K562 (cell line): ENCODE results near the gene RBPJ. TPM values are rescaled to one million over a fixed set of nuclear protein-coding genes. Genes with fewer than 3 reads are reported as not detected.

Source experiments
- ATAC-seq: fragments of 200-7000 bp; cut with Tn5 transposase; 3 replicates; pipeline ENCODE4 v1.9.1; 2020; ENCODE audit warnings: moderate library complexity
- BruUV-seq: library from RNA; stranded (reverse); fragments of 400-500 nt; replicated peaks from 2 replicates; lab custom pipeline; 2021; lab: Mats Ljungman, UMichigan
- CTCF ChIA-PET: fragments of 300-600 bp; formaldehyde crosslinking; extraction: SDS; loops from one replicate; lab custom pipeline; 2021; ENCODE audit warnings: low intra/inter-chr PET ratio; lab: Yijun Ruan, JAX
- POLR2A ChIA-PET: fragments of 300-600, 350-650 bp; sonication (Branson Sonifier 250); formaldehyde crosslinking; extraction: SDS; loops from one replicate; lab custom pipeline; 2021; ENCODE audit warnings: antibody characterized with exemption, inconsistent platforms; lab: Yijun Ruan, JAX
- DNase-seq, 4 experiments: peaks; one replicate each; pipeline versions ENCODE4 v3.0.0 to v3.0.0-alpha.2; 2011 to 2018; ENCODE audit warnings: low spot score in 3 of 4, mixed read lengths in 3 of 4; ENCODE audit errors: extremely low read depth in 1 of 4
- FAIRE-seq: peaks from 2 replicates; lab custom pipeline; 2011; peaks lifted over from hg19 to GRCh38; lab: Jason Lieb, UNC
- H2AFZ ChIP-seq: 2 replicates; pipeline ENCODE4 v1.6.0; 2011; ENCODE audit warnings: low read depth, low read length, control low read depth, inconsistent platforms
- H3K27ac ChIP-seq: fragments of 200-600 bp; 3 replicates; pipeline ENCODE4 v1.8.0; 2011; ENCODE audit warnings: low read depth, mild to moderate bottlenecking, control low read depth, inconsistent platforms, low read length, moderate library complexity, mixed read lengths; ENCODE audit errors: extremely low read depth
- H3K27me3 ChIP-seq, 2 experiments: fragments of 300-600 bp in 1 of 2; 2 replicates in 1 of 2; 3 replicates in 1 of 2; pipeline versions ENCODE4 v1.6.0 to v1.8.0; 2011; ENCODE audit warnings: inconsistent platforms in 2 of 2, low read length in 2 of 2, mild to moderate bottlenecking in 1 of 2, mixed read lengths in 1 of 2, moderate library complexity in 1 of 2; ENCODE audit not compliant: control insufficient read depth in 2 of 2, insufficient read depth in 2 of 2
- H3K36me3 ChIP-seq: fragments of 300-600 bp; 3 replicates; pipeline ENCODE4 v1.8.0; 2011; ENCODE audit warnings: mild to moderate bottlenecking, low read length, inconsistent platforms; ENCODE audit not compliant: control insufficient read depth, insufficient read depth
- H3K4me1 ChIP-seq, 2 experiments: fragments of 200-600 bp in 1 of 2; replicated peaks in 1 of 2; 2 replicates in 1 of 2; 3 replicates in 1 of 2; pipeline versions ENCODE4 v1.5.1 to v1.8.0; 2011; ENCODE audit warnings: inconsistent platforms in 2 of 2, low read length in 2 of 2, mild to moderate bottlenecking in 1 of 2, mixed read lengths in 1 of 2, moderate library complexity in 1 of 2; ENCODE audit not compliant: control insufficient read depth in 2 of 2, insufficient read depth in 2 of 2
- H3K4me2 ChIP-seq: 2 replicates; pipeline ENCODE4 v1.6.1; 2011; ENCODE audit warnings: low read length, control low read depth, inconsistent platforms, mixed read lengths; ENCODE audit not compliant: insufficient read depth
- H3K4me3 ChIP-seq: fragments of 200-600 bp; sonication (generic), shearing (Covaris generic); 2 replicates; pipeline ENCODE4 v1.5.1; 2016; ENCODE audit warnings: control low read depth, inconsistent platforms
- H3K79me2 ChIP-seq: fragments of 200-600 bp; 3 replicates; pipeline ENCODE4 v1.8.0; 2011; ENCODE audit warnings: low read length, inconsistent platforms; ENCODE audit not compliant: control insufficient read depth, insufficient read depth
- H3K9ac ChIP-seq, 2 experiments: 2 replicates each; pipeline versions ENCODE4 v1.6.0 to v1.6.1; 2011; ENCODE audit warnings: low read depth in 2 of 2, low read length in 2 of 2, control low read depth in 1 of 2, inconsistent platforms in 1 of 2, mild to moderate bottlenecking in 1 of 2, mixed read lengths in 1 of 2; ENCODE audit not compliant: insufficient read depth in 1 of 2
- H3K9me1 ChIP-seq: one replicate; pipeline ENCODE4 v1.6.0; 2011; ENCODE audit warnings: inconsistent platforms, mild to moderate bottlenecking, low read length, moderate library complexity; ENCODE audit not compliant: control insufficient read depth, insufficient read depth
- H3K9me3 ChIP-seq: replicated peaks from 2 replicates; pipeline ENCODE4 v1.5.1; 2011; ENCODE audit warnings: low read depth, low read length, inconsistent platforms; ENCODE audit not compliant: control insufficient read depth, insufficient read depth
- H4K20me1 ChIP-seq: replicated peaks from 2 replicates; pipeline ENCODE4 v1.6.1; 2011; ENCODE audit warnings: low read length, inconsistent platforms, mixed read lengths; ENCODE audit not compliant: control insufficient read depth, insufficient read depth
- BRD4 ChIP-seq: fragments of 200-600 bp; sonication (generic); IDR thresholded peaks from 2 replicates; pipeline ENCODE4 v1.6.1; 2017; ENCODE audit warnings: inconsistent platforms
- CBX3 ChIP-seq, 2 experiments: IDR thresholded peaks; 1 replicate in 1 of 2; 2 replicates in 1 of 2; pipeline ENCODE4 v1.6.1; 2012; ENCODE audit warnings: inconsistent platforms in 2 of 2, low read length in 2 of 2, borderline replicate concordance in 1 of 2, control low read depth in 1 of 2
- EGR1 ChIP-seq: fragments of 450-650 bp; conservative IDR thresholded peaks from 2 replicates; pipeline ENCODE4 v1.6.1; 2017; ENCODE audit warnings: mild to moderate bottlenecking
- ERF ChIP-seq: fragments of 450-650 bp; formaldehyde crosslinking; IDR thresholded peaks from 2 replicates; pipeline ENCODE4 v1.4.0; 2020; ENCODE audit warnings: mild to moderate bottlenecking, mixed read lengths
- ESRRB ChIP-seq: fragments of 250-450 bp; sonication (Bioruptor Pico); IDR thresholded peaks from 2 replicates; pipeline ENCODE4 v1.5.0; 2020; ENCODE audit warnings: mild to moderate bottlenecking, moderate library complexity, borderline replicate concordance
- IRF9 ChIP-seq: fragments of 450-650 bp; IDR thresholded peaks from 2 replicates; pipeline ENCODE4 v1.6.1; 2016; ENCODE audit warnings: missing biosample characterization, missing genetic modification characterization
- MAZ ChIP-seq, 2 experiments: fragments of 450-650 bp in 1 of 2; sonication (generic) in 1 of 2; formaldehyde crosslinking; IDR thresholded peaks in 1 of 2; conservative IDR thresholded peaks in 1 of 2; 2 replicates each; pipeline versions ENCODE4 v1.4.0 to v1.5.0; 2020; ENCODE audit warnings: mild to moderate bottlenecking in 1 of 2, missing genetic modification reagents in 1 of 2
- MTA2 ChIP-seq: fragments of 450-650 bp; IDR thresholded peaks from 2 replicates; pipeline ENCODE4 v1.6.1; 2016; ENCODE audit warnings: low read depth
- PBX2 ChIP-seq, 2 experiments: IDR thresholded peaks in 1 of 2; conservative IDR thresholded peaks in 1 of 2; 2 replicates each; pipeline ENCODE4 v1.6.1; 2016; ENCODE audit warnings: low read depth in 2 of 2, mild to moderate bottlenecking in 1 of 2, missing compliant biosample characterization in 1 of 2, missing genetic modification characterization in 1 of 2, moderate library complexity in 1 of 2
- RBFOX2 ChIP-seq: fragments of 200-400 bp; formaldehyde crosslinking; IDR thresholded peaks from 2 replicates; pipeline ENCODE4 v1.6.1; 2017; ENCODE audit warnings: low read depth, mild to moderate bottlenecking, low read length, moderate library complexity
- SIN3B ChIP-seq: fragments of 450-650 bp; IDR thresholded peaks from 2 replicates; pipeline ENCODE4 v1.6.1; 2017; ENCODE audit warnings: low read depth, mild to moderate bottlenecking, moderate library complexity
- SOX6 ChIP-seq: fragments of 450-650 bp; IDR thresholded peaks from 2 replicates; pipeline ENCODE4 v1.6.1; 2014; ENCODE audit warnings: mild to moderate bottlenecking
- TBL1XR1 ChIP-seq, 2 experiments: IDR thresholded peaks; 2 replicates each; pipeline ENCODE4 v1.6.1; 2012; ENCODE audit warnings: improper control_type of control experiment in 2 of 2, low read length in 2 of 2, mild to moderate bottlenecking in 1 of 2
- ZBED1 ChIP-seq: IDR thresholded peaks from 2 replicates; pipeline ENCODE4 v1.6.1; 2014
- ZNF395 ChIP-seq: fragments of 200-800 bp; sonication (Bioruptor generic); IDR thresholded peaks from 2 replicates; pipeline ENCODE4 v1.6.1; 2017; ENCODE audit warnings: missing genetic modification characterization, missing compliant biosample characterization
- ZNF583 ChIP-seq: fragments of 250-450 bp; sonication (Bioruptor Pico); IDR thresholded peaks from 2 replicates; pipeline ENCODE4 v1.4.0; 2020
- WGBS: fragments of 100-300 bp; shearing (Covaris generic); methylation state at CpG from one replicate; pipeline ENCODE4 v1.1.6; 2016; ENCODE audit warnings: low coverage, mixed read lengths; ENCODE audit not compliant: insufficient coverage; ENCODE audit errors: missing lambda C conversion rate; 5-methylcytosine and 5-hydroxymethylcytosine counted together
- in situ Hi-C: fragments of 300-500 bp; cut with MboI; formaldehyde crosslinking; loops from 4 replicates; pipeline ENCODE4 v1.15.0; 2018; ENCODE audit warnings: inconsistent platforms, mixed read lengths
- intact Hi-C: fragments of 100-400 bp; cut with micrococcal nuclease; formaldehyde crosslinking; loops from 2 replicates; pipeline ENCODE4 v1.14.2; 2022
- polyA plus RNA-seq, 8 experiments: library from polyadenylated mRNA; depleted of rRNA in 4 of 8; stranded (reverse) in 5 of 8; unstranded in 3 of 8; fragments of >200 nt; fragmentation: Nextera tagmentation in 2 of 8; fragmentation: Illumina TruSeq in 1 of 8; extraction: Ambion mirVana in 2 of 8; extraction: Trizol in 1 of 8; gene quantifications; 2 replicates each; pipeline versions ENCODE4 v1.2.1 to v1.2.3, GENCODE V29; 2011 to 2014; ENCODE audit warnings: inconsistent platforms in 1 of 8, missing spikeins in 1 of 8
- total RNA-seq, 7 experiments: library from RNA; depleted of rRNA in 6 of 7; stranded (reverse); fragments of >200 nt in 6 of 7; fragmentation: Illumina TruSeq in 2 of 7; extraction: Trizol in 2 of 7; gene quantifications; 2 replicates each; pipeline versions ENCODE4 v1.2.1 to v1.2.3, GENCODE V29; 2011 to 2021; ENCODE audit warnings: low replicate concordance in 1 of 7

RBPJ gene
- total and polyA plus RNA-seq, 9 of the 15 experiments (the other 6 are each of a cell fraction or from before 2014, with no cell fraction given): 17.2 to 49.4 (median 33.8) TPM

GRCh38 chr4:26404743-26405206 is 84.0 kb downstream of the RBPJ start (continued):
- TF ChIP-seq ZNF583 (CRISPR knock-in tag) (no peak), PBX2 (CRISPR knock-in tag; IDR thresholded peaks at IDR 0.05; ENCODE audit: low read depth) (no peak), PBX2 (tag; conservative IDR thresholded peaks at IDR 0.05; ENCODE audit: low read depth) (no peak), SOX6 (no peak), EGR1 (no peak), TBL1XR1 (IDR thresholded peaks at IDR 0.05; ENCODE audit: low read length in 2 of 2) (no peak), SIN3B (no peak), ERF (CRISPR knock-in tag) (no peak)

- in situ Hi-C loops (loop anchor here (25.0 kb wide), 1 partner anchor 344 kb away; no protein-coding TSS in a partner anchor), intact Hi-C loops (loop anchor here (5.0 kb wide), 1 partner anchor 339 kb away; no protein-coding TSS in a partner anchor)
- WGBS: 87% methylated on average over 4 of the region's 4 CpGs
- no peaks in the 10 kb centered on the region for H3K27me3 ChIP-seq
- peaks cover 4% of the 10 kb centered on the region for H3K9me3 ChIP-seq
- FAIRE-seq (no peak), ATAC-seq (no peak), DNase-seq (no peak)
- no peak overlapping the region for H3K4me2 ChIP-seq
- no peak overlapping the region for H3K4me3 ChIP-seq
- H3K27ac ChIP-seq: no peak overlapping the region
- H3K9ac ChIP-seq: no peak overlapping the region
- peaks cover 11% of the 10 kb centered on the region; the same call in 2 of the 3 replicates for H3K36me3 ChIP-seq
- ChIA-PET POLR2A (no interaction called here), CTCF (no interaction called here)
- H3K9me1 ChIP-seq: no peaks in the 10 kb centered on the region
- H3K79me2 ChIP-seq: no peaks in the 10 kb centered on the region
- H3K4me1 ChIP-seq: no peaks in the 10 kb centered on the region
- BruUV-seq: no TSS peak
- H4K20me1 ChIP-seq: no peaks in the 10 kb centered on the region
- no peak overlapping the region for H2AFZ ChIP-seq
- no peak for TF ChIP-seq MAZ (CRISPR knock-in tag; conservative IDR thresholded peaks at IDR 0.05 in 1 of 2, IDR thresholded peaks at IDR 0.05 in 1 of 2)
- peak in 1 of 2 experiments; percentile 87; a peak in 1 of 3 replicates for TF ChIP-seq CBX3 (IDR thresholded peaks at IDR 0.05; ENCODE audit: borderline replicate concordance in 1 of 2, low read length in 2 of 2)
- TF ChIP-seq ESRRB (CRISPR knock-in tag): no peak
- TF ChIP-seq IRF9 (tag): no peak
- TF ChIP-seq ZNF395 (CRISPR knock-in tag): no peak
- no peak for TF ChIP-seq ZBED1
- no peak for TF ChIP-seq BRD4
- TF ChIP-seq RBFOX2: no peak
- TF ChIP-seq MTA2: no peak
- no peak for TF ChIP-seq ZNF583 (CRISPR knock-in tag)
Measured at GRCh38 chr4:26406346-26406975, 85.6 kb downstream of the RBPJ start.
